Fibroblast of gingiva (primary cell): ENCODE measurements around the gene FRMPD4.
A peak's percentile ranks its signal among the peaks of the same experiment; 100 is the strongest.

Experiments used
- DNase-seq: peaks from one replicate; pipeline ENCODE4 v3.0.0-alpha.2; 2011; ENCODE audit warnings: low read depth

The FRMPD4 gene

DNA sequence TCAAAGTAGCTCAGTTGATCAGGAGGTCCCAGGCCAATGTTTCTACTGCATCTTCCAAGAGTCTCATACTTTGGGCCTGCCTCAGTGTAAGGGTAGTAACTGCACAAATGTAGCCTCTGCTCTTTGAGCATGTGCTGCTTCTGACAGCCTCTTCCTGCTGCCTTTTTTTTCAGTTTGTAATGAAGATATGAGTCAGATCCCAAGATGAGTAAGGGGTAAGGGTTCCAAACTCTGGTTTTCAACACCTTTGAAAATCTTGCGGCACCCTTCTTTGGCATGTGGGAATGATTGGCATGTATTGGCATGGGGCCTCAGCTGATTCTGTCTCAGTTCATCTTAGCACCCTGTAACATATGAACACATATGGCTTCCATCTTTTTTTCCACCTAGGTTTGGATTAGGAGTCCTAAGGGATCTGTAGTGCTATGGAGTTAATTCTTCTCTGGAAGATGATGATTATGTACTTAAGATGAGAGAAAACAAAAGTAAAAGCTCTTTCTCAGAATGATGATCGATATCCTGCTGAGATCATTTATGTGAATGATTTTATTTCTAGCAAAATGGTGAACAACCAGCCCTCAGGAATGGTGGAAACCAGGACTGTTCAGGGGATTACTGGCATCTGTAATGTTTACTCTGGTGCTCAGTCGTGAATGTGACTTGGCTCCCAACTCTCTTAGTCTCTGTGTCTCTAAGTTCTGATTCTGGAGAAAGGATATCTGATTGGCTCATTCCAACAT lies 534.3 kb downstream of the FRMPD4 start:
- no peak for DNase-seq

DNA sequence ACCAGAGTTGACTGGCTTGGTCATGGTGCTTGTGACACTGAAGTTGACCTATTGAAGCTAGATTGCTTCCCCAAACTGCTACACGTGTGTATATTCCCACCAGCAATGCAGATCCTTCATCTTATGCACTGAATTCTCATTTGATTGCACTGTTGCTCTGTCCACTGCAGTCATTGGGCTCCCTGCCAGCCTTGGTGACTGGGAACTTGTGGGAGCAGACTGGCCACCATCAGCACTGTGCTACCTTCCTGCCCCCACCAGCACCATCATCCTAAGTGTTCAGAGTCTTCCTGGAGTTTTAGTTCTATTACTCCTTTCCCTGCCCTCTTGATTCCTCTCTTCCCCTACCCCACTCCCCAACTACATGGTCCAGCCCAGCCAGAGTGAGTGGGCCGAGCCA lies 535.2 kb downstream of the FRMPD4 start:
- no peak for DNase-seq

DNA sequence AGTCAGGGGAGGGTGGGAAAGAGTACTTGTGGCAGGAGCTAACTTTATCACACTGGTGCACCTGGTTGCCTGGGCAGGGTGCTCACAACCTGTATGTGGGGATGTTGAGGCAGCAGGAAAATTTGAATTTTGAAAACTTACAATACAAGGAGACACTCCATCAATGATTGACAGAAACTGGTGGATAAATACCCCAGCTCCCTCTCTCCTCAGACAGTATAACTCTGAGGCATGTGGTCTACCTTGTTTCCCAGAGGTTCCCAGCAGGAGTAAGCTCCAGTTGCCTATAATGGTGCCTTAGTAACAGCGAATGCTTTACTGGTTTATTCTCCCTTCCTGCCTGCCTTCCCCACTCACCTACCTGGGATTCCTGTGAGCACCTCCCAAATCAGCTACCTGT lies 541.2 kb downstream of the FRMPD4 start:
- DNase-seq: no peak

DNA sequence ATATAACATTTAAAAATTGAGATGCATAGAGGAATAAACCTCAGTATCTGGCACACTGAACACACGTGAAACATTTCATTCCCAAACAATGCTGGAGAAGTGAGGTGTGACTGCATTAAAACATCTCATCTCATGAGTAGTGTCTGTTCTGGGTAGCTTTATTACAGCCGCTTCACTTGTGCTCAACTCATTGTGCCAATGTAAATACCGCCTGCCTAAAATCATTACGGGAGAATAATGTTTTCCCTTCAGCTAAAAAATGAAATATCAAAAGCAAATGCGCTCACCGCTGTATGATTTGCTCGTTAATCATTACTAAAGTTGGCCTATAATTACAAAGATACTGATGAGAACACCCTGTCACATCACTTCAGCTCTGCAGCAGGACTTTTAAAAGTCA lies 542.8 kb downstream of the FRMPD4 start:
- DNase-seq: no peak

DNA sequence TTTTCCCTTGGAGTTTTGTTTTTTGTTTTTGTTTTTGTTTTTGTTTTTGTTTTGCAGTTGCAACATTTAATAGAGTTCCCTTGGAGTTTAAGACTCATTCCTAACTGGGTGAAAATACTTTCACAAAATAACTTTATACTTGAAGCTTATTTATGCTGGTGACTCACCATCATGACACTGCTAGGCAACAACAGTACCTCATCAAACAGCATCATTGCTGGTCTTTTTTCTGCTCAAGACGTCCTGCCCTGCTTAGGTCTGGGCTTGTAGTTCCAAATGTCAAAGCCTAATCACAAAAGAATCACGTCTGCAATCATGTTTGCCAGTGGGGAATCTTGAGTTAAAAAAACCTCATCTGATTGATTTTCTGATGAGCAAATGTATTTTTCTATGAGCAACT lies 547.3 kb downstream of the FRMPD4 start:
- DNase-seq: no peak

DNA sequence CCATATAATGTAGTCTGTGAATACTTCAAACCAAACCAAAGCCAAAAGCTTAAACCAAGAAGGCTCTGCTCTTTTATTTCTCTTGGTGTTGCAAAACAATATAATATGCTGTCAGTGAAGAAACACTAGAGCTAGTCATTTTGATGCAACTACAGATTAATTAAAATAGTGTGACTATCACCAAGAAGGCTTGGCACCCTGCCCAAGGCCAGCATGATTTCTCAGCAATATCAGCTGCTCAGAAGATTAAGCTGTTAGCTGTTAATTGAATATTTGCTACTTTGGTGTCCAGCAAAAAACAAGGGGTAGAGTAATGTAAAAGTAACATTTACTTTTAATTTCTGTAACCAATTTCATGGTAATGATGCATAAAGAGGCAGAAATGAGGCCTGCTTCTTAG lies 548.1 kb downstream of the FRMPD4 start:
- no peak for DNase-seq

DNA sequence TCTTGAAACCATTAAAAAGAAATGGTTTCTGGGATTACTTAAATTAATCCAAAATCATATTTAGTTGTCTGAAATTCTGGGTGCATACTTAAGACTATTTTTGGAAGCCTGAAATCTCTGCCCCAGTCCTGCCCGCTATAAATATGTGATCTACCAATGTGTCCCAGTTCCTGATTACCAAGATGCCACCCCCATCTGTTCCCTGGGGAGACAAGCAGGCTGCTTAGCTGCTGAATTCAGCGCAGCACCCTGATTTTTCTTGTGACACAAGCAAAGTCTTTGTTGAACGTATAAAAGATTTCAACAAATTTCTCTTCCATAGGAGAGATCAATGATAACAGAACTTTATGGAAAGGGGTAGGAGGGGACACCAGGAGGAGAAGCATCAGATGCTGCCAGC lies 552.4 kb downstream of the FRMPD4 start:
- no peak for DNase-seq

DNA sequence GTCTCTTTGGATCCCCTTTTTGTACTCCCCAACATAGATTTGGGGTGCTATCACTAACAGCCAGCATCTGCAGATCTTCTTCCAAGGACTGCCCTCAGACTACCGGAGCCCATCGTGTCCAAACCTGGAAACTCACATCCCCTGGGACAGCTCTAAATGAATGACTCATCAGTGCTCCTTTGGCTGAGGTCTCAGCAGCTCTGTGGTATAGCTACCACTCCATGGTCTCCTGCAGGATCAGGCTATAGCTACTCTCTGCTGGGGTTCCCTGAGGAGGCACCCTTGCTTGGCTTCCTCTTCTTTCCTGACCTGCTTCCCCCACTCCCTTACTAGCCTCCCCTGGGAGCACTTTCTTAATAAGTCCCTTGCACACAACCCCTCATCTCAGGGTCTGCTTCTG lies 555.5 kb downstream of the FRMPD4 start:
- DNase-seq: no peak

DNA sequence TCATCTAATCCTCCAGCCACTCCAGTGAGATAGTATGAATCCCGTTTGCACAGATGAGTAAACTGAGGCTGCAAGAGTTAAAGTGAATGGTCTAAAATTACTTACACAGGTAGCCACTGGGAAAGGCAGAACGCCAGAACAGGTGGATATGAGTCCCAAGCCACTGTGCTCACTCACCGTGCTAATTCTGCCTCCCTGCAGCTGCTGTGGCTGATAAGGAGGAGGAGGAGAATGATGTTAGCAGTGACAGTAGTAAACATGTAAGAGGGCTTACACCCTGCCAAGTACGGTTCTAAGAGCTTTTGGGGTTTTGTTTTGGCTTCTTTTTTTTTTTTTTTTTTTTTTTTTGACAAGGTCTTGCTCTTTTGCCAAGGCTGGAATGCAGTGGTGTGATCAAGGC lies 562.5 kb downstream of the FRMPD4 start:
- DNase-seq: no peak

DNA sequence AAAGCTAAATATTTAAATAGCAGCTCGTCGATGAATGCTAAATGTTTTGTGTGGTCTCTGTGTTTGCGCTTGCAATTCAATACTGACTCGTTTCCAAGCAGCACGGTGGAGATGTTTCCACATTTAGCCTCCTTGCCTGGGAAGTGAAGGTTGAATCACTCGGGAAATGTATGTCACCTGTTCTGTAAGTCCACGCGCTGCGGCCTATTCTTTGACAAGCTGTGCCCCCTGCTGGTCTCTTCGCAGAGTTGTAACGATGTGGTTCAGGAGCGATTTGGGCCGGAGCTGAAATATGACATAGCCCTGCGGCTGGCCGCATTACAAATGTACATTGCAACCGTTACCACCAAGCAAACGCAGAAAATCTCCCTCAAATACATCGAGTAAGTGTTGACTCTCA lies 563.4 kb downstream of the FRMPD4 start:
- DNase-seq: peak; percentile 24

DNA sequence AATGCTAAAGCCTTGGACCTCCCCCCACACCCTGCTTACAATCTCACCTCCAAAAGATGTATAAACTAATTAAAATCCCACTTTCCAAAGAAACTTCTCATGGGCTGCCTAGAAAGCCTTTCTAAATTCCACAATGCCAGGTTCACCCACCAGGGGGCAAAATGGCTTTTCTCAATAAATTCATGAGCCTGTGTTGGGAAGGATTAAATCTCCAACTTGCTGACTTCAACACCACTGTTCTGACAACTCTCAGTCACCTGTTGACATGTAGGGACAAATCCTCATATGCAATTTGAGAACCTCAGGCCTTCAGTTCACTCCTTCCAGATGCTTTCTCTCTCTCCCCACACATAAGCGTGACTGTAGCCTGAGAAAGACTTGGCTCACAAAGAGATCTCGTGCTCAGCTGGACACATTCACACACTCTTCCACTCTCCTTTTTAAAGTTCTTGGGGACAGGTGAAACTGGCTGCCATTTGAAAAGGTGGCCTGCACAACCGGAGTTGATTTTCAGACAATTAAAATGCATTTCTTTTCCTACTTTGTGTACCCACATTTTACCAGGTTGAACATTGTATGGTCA lies 564.3 kb downstream of the FRMPD4 start:
- DNase-seq: no peak

DNA sequence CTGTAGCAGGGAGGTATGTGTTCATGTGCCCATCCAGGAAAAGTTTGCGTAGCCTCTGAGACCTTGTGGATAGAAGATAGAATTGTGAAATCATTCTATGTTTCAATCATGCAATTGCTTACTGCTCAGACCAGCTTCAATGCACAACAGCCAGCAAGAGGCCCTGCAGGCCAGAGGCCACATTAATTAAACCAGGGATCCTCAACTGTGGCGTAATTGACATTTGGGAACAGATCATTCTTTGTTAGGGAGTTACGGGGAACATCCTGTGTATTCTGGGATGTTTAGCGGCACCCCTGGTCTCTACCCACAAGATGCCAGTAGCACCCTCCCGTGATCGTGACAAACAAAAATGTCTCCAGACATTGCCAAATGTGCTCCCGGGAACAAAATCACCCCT lies 566.4 kb downstream of the FRMPD4 start:
- DNase-seq: no peak

DNA sequence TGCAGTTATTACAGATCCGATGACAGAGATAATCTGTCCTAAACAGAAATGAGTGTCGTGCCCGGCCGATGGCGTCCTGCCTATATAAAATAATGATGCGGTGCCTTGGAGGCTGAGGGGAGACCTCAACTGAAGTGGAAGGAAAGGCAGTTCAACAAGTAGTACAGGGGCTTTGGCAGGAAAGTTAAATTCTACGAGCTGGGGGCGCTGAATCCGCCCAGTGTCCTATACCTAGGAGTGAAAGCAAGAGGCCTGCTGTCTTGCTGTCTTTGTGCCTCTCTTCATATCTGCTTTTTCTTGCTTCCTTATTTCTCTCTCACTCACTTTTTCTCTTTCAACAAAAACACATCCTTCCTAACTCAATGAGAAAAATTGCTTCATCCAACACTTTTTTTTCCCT lies 570.8 kb downstream of the FRMPD4 start:
- no peak for DNase-seq

DNA sequence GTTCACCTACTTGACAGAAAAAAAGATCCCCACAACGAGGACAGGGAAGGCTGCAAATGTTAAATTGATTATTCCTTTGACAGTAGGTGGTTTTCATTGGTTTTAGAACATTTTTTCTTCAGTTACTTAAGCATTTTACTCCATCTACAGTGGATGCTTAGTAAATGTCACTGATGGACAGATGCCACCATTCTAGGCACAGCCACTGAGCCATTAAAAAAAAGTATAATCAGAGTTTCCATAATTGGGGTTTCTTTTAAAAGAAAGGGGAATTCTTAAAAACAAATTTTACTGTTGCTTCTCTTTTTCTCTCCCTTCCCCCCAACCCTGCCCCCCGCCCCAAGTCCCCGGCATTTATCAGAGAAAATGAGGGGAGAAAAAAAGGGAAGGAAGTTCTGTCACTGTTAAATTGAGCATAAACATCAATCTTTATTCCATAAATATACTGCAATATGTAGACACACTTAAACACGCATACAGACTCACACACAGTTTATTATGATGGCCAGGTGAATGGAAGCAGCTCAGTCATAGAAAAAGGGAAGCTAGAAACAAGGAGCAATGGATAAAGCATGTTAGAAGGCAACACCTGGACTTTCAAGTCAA lies 573.3 kb downstream of the FRMPD4 start:
- no peak for DNase-seq

DNA sequence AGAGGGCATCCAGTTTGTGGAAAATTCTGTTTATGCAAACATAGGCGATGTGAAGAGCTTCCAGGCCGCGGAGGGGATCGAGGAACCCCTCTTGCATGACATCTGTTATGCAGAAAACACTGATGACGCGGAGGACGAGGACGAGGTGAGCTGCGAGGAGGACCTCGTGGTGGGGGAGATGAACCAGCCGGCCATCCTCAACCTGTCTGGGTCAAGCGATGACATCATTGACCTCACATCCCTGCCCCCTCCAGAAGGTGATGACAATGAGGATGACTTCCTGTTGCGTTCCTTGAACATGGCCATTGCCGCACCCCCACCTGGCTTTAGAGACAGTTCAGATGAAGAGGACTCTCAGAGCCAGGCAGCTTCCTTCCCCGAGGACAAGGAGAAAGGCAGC lies 578.3 kb downstream of the FRMPD4 start:
- DNase-seq: no peak

DNA sequence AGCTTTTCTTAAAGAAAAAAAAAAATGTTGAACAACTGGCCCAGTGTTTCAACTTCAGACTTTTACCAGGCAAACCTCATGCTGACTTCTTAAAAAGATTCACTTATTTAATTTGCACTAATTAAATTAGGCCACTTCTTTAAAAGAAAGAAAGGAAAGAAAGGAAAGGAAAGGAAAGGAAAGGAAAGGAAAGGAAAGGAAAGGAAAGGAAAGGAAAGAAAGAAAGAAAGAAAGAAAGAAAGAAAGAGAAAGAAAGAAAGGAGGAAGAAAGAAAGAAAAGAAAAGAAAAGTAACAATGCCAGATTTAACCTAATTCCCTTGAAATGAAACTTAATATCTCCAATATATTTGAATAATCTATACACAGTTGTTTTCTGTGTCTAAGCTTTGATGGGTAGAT lies 581.6 kb downstream of the FRMPD4 start:
- no peak for DNase-seq

DNA sequence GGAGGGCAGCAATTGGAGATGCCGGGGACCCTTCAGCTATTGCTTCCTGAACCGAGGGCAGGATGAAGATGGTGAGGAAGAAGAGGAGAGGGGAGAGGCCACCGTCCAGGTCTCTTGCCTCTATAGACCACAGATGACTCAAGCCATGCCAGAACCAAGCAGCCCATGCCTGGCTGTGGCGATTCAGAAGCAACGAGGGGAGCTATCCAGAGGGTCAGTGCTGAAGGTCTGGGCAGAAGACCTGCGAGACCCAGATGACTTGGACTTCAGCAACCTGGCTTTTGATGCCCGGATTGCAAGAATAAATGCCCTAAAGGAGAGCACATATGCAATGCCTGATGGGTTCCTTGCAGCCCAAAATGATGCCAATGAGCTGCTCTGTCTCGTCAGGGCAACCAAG lies 582.8 kb downstream of the FRMPD4 start:
- no peak for DNase-seq

DNA sequence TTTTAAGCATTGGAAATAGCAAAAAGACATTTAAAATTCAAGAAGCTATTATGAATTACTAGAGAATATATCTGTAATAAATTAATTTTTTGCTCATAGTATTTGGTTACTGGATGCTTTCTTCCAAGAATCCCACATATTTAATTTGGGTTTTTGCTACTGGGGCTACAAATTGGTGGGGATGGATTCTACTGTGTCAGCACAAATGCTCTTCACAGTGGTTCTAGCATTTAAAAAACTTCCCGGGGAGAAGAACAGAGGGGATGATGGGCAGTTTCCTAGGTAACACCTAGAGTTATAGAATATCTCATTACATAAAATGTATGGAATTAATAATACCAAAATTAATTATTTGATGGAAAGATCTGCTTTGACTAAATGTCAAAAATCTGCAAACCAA lies 584.0 kb downstream of the FRMPD4 start:
- DNase-seq: no peak

DNA sequence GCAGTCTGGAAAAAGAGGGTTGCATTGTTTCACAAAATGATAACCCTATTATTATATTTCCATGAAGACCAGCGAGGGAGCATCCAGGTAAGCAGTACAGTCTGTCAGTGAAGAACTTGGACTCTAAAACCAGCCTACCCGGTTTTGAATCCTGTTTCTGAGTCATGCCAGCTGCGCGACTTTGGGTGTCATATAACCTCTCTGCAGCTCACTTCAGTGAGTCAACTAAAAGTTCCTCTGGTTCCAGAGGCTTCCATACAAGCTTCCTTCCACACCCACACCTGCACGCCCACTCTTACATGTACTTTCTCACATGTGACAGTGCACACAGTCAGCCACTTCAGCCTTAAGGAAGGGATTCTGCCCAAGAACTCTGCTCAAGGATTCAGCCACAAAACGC lies 603.1 kb downstream of the FRMPD4 start:
- DNase-seq: no peak

DNA sequence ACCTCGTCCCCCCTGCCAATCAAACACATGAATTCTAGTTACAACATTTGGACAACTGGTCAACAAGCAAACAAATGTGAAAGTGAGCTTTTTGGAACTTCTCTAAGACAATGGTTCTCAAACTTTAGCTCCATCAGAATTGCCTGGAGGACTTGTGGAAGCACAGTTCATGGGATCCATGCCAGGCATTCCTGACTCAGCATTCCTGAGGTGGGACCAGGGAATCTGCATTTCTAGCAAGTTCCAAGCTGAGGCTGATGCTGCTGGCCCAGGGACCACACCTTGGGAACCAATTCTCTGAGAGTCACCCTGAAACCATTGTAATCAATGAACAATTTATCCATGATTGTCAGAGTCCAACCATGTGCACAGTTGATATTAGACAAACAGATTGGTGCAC lies 609.2 kb downstream of the FRMPD4 start:
- DNase-seq: no peak

DNA sequence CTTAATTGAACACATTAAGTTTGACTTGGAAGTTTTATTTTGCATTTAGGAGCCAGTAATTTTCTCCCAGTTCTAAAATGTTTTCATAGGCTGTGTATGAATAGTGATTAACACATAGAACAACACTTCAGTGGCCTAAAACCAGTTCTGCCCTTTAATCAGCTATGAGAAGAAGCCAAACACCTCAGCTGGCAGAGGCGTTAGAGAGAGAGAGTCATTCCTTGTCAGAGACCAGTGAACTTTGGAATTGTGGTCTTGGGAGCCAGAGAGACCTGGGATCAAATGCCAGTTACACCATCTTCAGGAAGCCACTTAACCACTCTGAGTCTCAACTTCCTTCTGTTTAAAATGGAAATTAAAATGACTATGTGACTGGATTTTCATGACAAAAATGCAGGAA lies 613.6 kb downstream of the FRMPD4 start:
- DNase-seq: no peak

DNA sequence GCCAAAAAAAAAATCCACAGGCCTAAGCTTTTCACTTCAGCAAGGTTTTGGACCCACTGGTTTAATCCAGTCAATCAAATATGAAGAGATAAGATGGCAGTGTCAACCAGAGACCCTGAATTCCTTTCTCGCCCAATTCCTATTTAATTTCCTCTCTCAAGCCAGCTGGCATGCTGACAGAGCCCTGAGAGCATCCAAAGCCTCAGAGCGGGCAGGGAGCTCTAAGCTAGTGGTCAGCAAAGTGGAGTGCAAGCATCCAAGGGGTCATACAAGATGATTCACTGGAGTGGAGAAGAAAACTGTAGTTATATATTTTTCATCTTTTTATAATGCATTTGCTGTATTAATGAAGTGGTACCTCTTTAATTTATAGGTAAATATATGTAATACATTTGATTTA lies 615.1 kb downstream of the FRMPD4 start:
- no peak for DNase-seq

DNA sequence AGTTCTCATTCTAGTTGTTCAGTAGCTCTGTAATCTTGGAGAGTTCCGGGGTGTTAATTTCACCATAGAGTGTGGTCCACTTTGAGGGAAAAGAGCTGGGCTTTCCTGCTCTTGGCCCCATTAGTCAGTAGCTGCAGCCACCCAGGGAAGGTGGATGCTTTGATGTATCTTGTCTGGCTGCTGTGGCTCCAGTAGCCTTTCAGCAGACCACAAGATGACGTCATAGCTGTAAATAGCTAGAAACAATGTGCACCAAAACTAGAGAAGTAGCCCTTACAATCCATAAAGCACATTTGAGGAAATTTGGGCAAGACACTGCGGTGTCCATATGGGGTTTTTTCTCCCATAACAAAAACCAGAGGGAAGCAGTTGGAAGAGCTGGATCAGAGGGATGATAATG lies 620.0 kb downstream of the FRMPD4 start:
- DNase-seq: no peak

DNA sequence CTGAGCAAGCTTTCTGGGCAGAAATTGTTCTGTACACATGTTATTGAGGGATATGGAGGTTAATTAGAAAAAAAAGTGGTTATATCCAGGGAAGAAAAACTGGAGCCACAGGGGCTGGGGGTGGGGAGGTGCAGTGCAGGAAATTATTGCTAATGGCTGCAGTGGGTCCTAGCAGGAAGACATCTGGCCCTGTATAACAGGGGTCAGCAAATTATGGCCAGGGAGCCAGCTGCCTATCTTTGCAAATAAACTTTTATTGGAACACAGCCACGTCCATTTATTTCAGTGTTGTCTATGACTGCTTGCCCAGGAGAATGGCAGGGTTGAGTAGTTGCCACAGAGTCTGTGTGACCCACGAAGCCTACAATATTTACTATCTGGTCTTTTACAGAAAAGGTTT lies 629.6 kb downstream of the FRMPD4 start:
- no peak for DNase-seq
